Measurements from ENCODE around the gene FHAD1. TPM values are rescaled to one million over a fixed set of nuclear protein-coding genes. Genes with fewer than 3 reads are reported as not detected.

The FHAD1 gene
- total RNA-seq, 1 experiment from 2014 or later = 3.5 TPM

DNA sequence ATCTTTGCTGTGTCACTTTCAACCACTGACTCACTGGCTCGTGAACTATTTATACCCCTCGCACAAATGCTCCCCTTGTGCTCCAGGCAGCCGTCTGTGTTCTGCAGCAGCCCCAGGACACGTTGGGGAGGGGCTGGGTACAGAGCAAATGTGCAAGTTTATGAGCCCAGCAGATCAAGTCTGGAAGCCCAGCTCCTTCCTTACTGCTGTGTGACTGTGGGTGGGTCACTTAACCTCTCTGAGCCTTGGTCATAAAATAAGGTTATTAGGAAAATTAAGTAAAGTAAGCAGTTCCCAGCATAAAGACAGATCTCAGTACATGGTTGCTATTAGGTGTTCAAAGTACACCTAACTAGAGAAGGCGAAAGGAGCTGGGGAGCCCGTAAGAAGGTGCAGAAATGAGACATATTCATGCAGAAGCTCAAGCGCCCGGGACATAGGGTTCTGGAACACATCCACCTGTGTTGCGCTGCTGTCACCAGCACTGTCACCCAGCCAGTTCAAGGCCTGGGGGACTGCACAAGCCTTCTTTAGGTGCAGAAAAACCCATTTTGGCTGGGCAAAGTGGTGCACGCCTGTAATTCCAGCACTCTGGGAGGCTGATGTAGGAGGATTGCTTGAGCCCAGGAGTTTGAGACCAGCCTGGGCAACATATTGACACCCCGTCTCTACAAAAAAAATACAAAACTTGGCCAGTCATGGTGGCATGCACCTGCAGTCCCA is 176.5 kb downstream of the FHAD1 start:
- RAD21 ChIA-PET (ENCODE audit: low non-redundant PET in 1 of 2, low total read pairs in 2 of 2, uncharacterized antibody in 2 of 2, unreplicated experiment in 2 of 2) = no interaction called here
- no peak for ATAC-seq
- no TSS peak for BruUV-seq (replicated peaks)

GRCh38 chr1:15424146-15424667 is 177.2 kb downstream of the FHAD1 start:
- POLR2A ChIA-PET = interaction anchor here (1.8 kb wide), 1 partner anchor 10 kb away, joined by 3 read pairs; no protein-coding TSS in a partner anchor
- no TSS peak for BruUV-seq (replicated peaks)
- H3K4me2 ChIP-seq (ENCODE audit: low read length) = 0 out of 2 replicates have a peak overlapping the region, but pooled peaks have one; percentile 5

More for the DNA sequence above, 176.5 kb downstream of the FHAD1 start:
- H3K27me3 ChIP-seq (ENCODE audit: insufficient read depth, low read length) = no peaks in the 10 kb centered on the region
- DNase-seq (ENCODE audit: low read depth, low spot score) = no peak
- H3K4me2 ChIP-seq (ENCODE audit: low read length) = no peak overlapping the region
- peaks cover 7 to 63% of the 10 kb centered on the region in 2 experiments; a peak in 3 of 4 replicates for H3K4me1 ChIP-seq (ENCODE audit: control insufficient read depth in 1 of 2, insufficient read depth in 2 of 2, low read length in 2 of 2)
- POLR2A ChIA-PET = interaction anchor here (1.8 kb wide), 1 partner anchor 9 kb away, joined by 3 read pairs; no protein-coding TSS in a partner anchor
- CTCF ChIA-PET = no interaction called here
- peaks cover 10% of the 10 kb centered on the region; the same call in 1 of the 2 replicates for H4K20me1 ChIP-seq (ENCODE audit: insufficient read depth)
- intact Hi-C loops (cut with micrococcal nuclease) = no loop called here
- H3K27ac ChIP-seq (ENCODE audit: low read depth, low read length) = no peak overlapping the region
- H3K9me2 ChIP-seq (ENCODE audit: insufficient read depth) = no peaks in the 10 kb centered on the region
- no peak overlapping the region for H2AFZ ChIP-seq (ENCODE audit: low read depth, low read length, poor library complexity, severe bottlenecking)
- TF ChIP-seq JUND (IDR thresholded peaks at IDR 0.05) = no peak
- H3K4me3 ChIP-seq (replicated peaks in 1 of 2; ENCODE audit: low read depth in 1 of 2, low read length in 2 of 2) = no peak overlapping the region
- no peaks in the 10 kb centered on the region for H3K9me3 ChIP-seq (ENCODE audit: control insufficient read depth in 1 of 2, insufficient read depth in 1 of 2, low read depth in 1 of 2, low read length in 2 of 2)
- H3K36me3 ChIP-seq (ENCODE audit: control insufficient read depth in 1 of 2, insufficient read depth in 2 of 2, low read length in 2 of 2) = peaks cover 0 to 13% of the 10 kb centered on the region in 2 experiments; a peak in 1 of 4 replicates
- H3K9ac ChIP-seq (ENCODE audit: low read length) = no peak overlapping the region
- peaks cover 62% of the 10 kb centered on the region for H3K79me2 ChIP-seq (ENCODE audit: insufficient read depth, low read length)

More at GRCh38 chr1:15424146-15424667, 177.2 kb downstream of the FHAD1 start:
- peaks cover 10% of the 10 kb centered on the region; the same call in 1 of the 2 replicates for H4K20me1 ChIP-seq (ENCODE audit: insufficient read depth)
- intact Hi-C loops (cut with micrococcal nuclease) = no loop called here
- peaks cover 55% of the 10 kb centered on the region for H3K79me2 ChIP-seq (ENCODE audit: insufficient read depth, low read length)
- TF ChIP-seq ZNF274 (IDR thresholded peaks at IDR 0.05; ENCODE audit: low read depth, low read length) (no peak), SIN3A (IDR thresholded peaks at IDR 0.05; ENCODE audit: low read depth) (no peak), SRF (IDR thresholded peaks at IDR 0.05; ENCODE audit: low read depth) (no peak)
- no peak overlapping the region for H3K9ac ChIP-seq (ENCODE audit: low read length)
- ATAC-seq (no peak), DNase-seq (ENCODE audit: low read depth, low spot score) (no peak)
- no peaks in the 10 kb centered on the region for H3K9me2 ChIP-seq (ENCODE audit: insufficient read depth)
- H2AFZ ChIP-seq (ENCODE audit: low read depth, low read length, poor library complexity, severe bottlenecking) = no peak overlapping the region
- H3K4me1 ChIP-seq (ENCODE audit: control insufficient read depth in 1 of 2, insufficient read depth in 2 of 2, low read length in 2 of 2) = peaks cover 7 to 57% of the 10 kb centered on the region in 2 experiments; a peak in 3 of 4 replicates
- H3K36me3 ChIP-seq (ENCODE audit: control insufficient read depth in 1 of 2, insufficient read depth in 2 of 2, low read length in 2 of 2) = peaks cover 0 to 13% of the 10 kb centered on the region in 2 experiments; a peak in 1 of 4 replicates
- H3K4me3 ChIP-seq (replicated peaks in 1 of 2; ENCODE audit: low read depth in 1 of 2, low read length in 2 of 2) = no peak overlapping the region
- H3K9me3 ChIP-seq (ENCODE audit: control insufficient read depth in 1 of 2, insufficient read depth in 1 of 2, low read depth in 1 of 2, low read length in 2 of 2) = no peaks in the 10 kb centered on the region
- no peak overlapping the region for H3K27ac ChIP-seq (ENCODE audit: low read depth, low read length)
- ChIA-PET RAD21 (ENCODE audit: low non-redundant PET in 1 of 2, low total read pairs in 2 of 2, uncharacterized antibody in 2 of 2, unreplicated experiment in 2 of 2) (no interaction called here), CTCF (interaction anchor here (0.7 kb wide), 1 partner anchor 8 kb away, joined by 4 read pairs; no protein-coding TSS in a partner anchor)
- H3K27me3 ChIP-seq (ENCODE audit: insufficient read depth, low read length) = no peaks in the 10 kb centered on the region

Data from HCT116 (cell line).